SK-N-SH treated with all-trans-retinoic acid at 6 μM for 48 hours (cell line): ENCODE results near the gene DLAT.

ENCODE experiments used
- ATAC-seq: fragments of 200-7000 bp; cut with Tn5 transposase; 3 replicates; pipeline ENCODE4 v1.9.1; 2020; ENCODE audit warnings: mild to moderate bottlenecking, moderate library complexity
- ARNTL ChIP-seq: fragments of 450-650 bp; formaldehyde crosslinking; IDR thresholded peaks from 2 replicates; pipeline ENCODE4 v1.5.0; 2020; ENCODE audit warnings: low read depth, mild to moderate bottlenecking, moderate library complexity, borderline replicate concordance
- BACH2 ChIP-seq: fragments of 250-450 bp; sonication (Bioruptor Pico); IDR thresholded peaks from 2 replicates; pipeline ENCODE4 v1.9.0; 2021; ENCODE audit warnings: mild to moderate bottlenecking, borderline replicate concordance
- CSDC2 ChIP-seq: fragments of 250-450 bp; sonication (Bioruptor Pico); IDR thresholded peaks from 2 replicates; pipeline ENCODE4 v1.5.0; 2020; ENCODE audit warnings: mild to moderate bottlenecking, moderate library complexity
- ESRRG ChIP-seq: fragments of 250-450 bp; sonication (Bioruptor Pico); IDR thresholded peaks from 2 replicates; pipeline ENCODE4 v1.6.1; 2021; ENCODE audit warnings: mild to moderate bottlenecking
- GLIS3 ChIP-seq: fragments of 250-450 bp; sonication (Bioruptor Pico); IDR thresholded peaks from 2 replicates; pipeline ENCODE4 v1.5.0; 2020; ENCODE audit warnings: mild to moderate bottlenecking, moderate library complexity
- ISL1 ChIP-seq: fragments of 250-450 bp; sonication (Bioruptor Pico); IDR thresholded peaks from 2 replicates; pipeline ENCODE4 v2.1.2; 2022; ENCODE audit warnings: mild to moderate bottlenecking, moderate library complexity
- SNAI2 ChIP-seq: fragments of 250-450 bp; sonication (Bioruptor Pico); IDR thresholded peaks from 2 replicates; pipeline ENCODE4 v1.5.0; 2020; ENCODE audit warnings: mild to moderate bottlenecking, moderate library complexity
- TCF4 ChIP-seq: fragments of 250-450 bp; sonication (Bioruptor Pico); IDR thresholded peaks from 2 replicates; pipeline ENCODE4 v1.8.0; 2021; ENCODE audit warnings: mild to moderate bottlenecking, moderate library complexity, borderline replicate concordance
- ZC3H10 ChIP-seq: fragments of 250-450 bp; sonication (Bioruptor Pico); IDR thresholded peaks from 2 replicates; pipeline ENCODE4 v1.5.1; 2021; ENCODE audit warnings: mild to moderate bottlenecking, moderate library complexity
- ZFP30 ChIP-seq: fragments of 450-650 bp; formaldehyde crosslinking; IDR thresholded peaks from 2 replicates; pipeline ENCODE4 v1.5.0; 2022; ENCODE audit warnings: mild to moderate bottlenecking, moderate library complexity
- ZNF565 ChIP-seq: fragments of 450-650 bp; formaldehyde crosslinking; conservative IDR thresholded peaks from 2 replicates; pipeline ENCODE4 v1.5.0; 2020; ENCODE audit warnings: low read depth, mild to moderate bottlenecking, moderate library complexity
- ZNF70 ChIP-seq: fragments of 450-650 bp; formaldehyde crosslinking; IDR thresholded peaks from 2 replicates; pipeline ENCODE4 v1.5.0; 2020; ENCODE audit warnings: mild to moderate bottlenecking, moderate library complexity
- ZNF8 ChIP-seq: fragments of 450-650 bp; formaldehyde crosslinking; IDR thresholded peaks from 2 replicates; pipeline ENCODE4 v1.5.0; 2020; ENCODE audit warnings: mild to moderate bottlenecking, moderate library complexity
- TF ChIP-seq, protein P1 (sequence below): fragments of 250-450 bp; sonication (Bioruptor Pico); IDR thresholded peaks from 2 replicates; pipeline ENCODE4 v1.8.0; 2021; ENCODE audit warnings: low read depth, mild to moderate bottlenecking, moderate library complexity, borderline replicate concordance
- TF ChIP-seq, protein P2 (sequence below): fragments of 250-450 bp; sonication (Bioruptor Pico); IDR thresholded peaks from 2 replicates; pipeline ENCODE4 v1.5.1; 2021; ENCODE audit warnings: mild to moderate bottlenecking, moderate library complexity
- TF ChIP-seq, protein P3 (sequence below): fragments of 250-450 bp; sonication (Bioruptor Pico); IDR thresholded peaks from 2 replicates; pipeline ENCODE4 v1.5.0; 2020; ENCODE audit warnings: mild to moderate bottlenecking, moderate library complexity
- TF ChIP-seq, protein P4 (sequence below): fragments of 250-450 bp; sonication (Bioruptor Pico); IDR thresholded peaks from 2 replicates; pipeline ENCODE4 v1.5.1; 2020; ENCODE audit warnings: low read depth, mild to moderate bottlenecking, moderate library complexity
- TF ChIP-seq, protein P5 (sequence below): fragments of 250-450 bp; sonication (Bioruptor Pico); IDR thresholded peaks from 2 replicates; pipeline ENCODE4 v1.8.0; 2020; ENCODE audit warnings: mild to moderate bottlenecking, moderate library complexity, borderline replicate concordance

The DLAT gene

DNA sequence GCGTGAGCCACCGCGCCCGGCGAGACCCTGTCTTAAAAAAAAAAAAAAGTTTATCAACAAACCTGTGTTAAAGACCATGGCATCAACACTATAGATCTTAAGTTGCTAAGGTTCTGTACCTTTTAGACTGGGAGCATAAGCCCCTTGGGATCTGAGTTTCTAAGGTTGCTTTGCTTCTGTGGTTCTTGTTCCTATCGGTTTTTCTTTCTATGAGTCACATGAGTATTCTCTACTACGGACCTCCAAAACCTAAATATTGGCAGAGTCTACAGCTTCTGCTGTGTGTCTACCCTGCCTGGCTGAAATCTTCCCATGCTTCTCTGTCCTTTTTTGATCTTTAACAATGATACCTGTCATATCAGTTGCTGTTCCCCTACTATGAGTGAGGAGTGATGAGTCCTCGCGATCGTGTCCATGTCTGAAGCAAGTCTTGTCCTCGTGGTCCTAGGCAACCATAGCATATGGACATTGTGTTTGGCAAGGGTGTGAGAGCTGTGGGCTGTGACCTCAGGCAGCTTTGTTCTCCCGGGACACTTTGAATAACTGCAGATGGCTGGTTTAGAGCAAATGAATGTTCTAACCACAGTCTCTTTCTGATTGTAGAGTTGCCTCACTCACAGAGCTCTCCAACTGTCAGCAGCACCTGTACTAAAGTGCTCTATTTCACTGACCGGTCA lies 9.0 kb upstream of the DLAT start:
- TF ChIP-seq, protein P1, sequence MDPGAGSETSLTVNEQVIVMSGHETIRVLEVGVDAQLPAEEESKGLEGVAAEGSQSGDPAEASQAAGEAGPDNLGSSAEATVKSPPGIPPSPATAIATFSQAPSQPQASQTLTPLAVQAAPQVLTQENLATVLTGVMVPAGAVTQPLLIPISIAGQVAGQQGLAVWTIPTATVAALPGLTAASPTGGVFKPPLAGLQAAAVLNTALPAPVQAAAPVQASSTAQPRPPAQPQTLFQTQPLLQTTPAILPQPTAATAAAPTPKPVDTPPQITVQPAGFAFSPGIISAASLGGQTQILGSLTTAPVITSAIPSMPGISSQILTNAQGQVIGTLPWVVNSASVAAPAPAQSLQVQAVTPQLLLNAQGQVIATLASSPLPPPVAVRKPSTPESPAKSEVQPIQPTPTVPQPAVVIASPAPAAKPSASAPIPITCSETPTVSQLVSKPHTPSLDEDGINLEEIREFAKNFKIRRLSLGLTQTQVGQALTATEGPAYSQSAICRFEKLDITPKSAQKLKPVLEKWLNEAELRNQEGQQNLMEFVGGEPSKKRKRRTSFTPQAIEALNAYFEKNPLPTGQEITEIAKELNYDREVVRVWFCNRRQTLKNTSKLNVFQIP: no peak
- TF ChIP-seq, protein P2, sequence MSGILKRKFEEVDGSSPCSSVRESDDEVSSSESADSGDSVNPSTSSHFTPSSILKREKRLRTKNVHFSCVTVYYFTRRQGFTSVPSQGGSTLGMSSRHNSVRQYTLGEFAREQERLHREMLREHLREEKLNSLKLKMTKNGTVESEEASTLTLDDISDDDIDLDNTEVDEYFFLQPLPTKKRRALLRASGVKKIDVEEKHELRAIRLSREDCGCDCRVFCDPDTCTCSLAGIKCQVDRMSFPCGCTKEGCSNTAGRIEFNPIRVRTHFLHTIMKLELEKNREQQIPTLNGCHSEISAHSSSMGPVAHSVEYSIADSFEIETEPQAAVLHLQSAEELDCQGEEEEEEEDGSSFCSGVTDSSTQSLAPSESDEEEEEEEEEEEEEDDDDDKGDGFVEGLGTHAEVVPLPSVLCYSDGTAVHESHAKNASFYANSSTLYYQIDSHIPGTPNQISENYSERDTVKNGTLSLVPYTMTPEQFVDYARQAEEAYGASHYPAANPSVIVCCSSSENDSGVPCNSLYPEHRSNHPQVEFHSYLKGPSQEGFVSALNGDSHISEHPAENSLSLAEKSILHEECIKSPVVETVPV (CRISPR knock-in tag): no peak
- TF ChIP-seq ZNF8 (no peak), TCF4 (CRISPR knock-in tag) (no peak), ARNTL (CRISPR knock-in tag) (no peak), ZNF565 (CRISPR knock-in tag) (no peak)
- TF ChIP-seq, protein P3, sequence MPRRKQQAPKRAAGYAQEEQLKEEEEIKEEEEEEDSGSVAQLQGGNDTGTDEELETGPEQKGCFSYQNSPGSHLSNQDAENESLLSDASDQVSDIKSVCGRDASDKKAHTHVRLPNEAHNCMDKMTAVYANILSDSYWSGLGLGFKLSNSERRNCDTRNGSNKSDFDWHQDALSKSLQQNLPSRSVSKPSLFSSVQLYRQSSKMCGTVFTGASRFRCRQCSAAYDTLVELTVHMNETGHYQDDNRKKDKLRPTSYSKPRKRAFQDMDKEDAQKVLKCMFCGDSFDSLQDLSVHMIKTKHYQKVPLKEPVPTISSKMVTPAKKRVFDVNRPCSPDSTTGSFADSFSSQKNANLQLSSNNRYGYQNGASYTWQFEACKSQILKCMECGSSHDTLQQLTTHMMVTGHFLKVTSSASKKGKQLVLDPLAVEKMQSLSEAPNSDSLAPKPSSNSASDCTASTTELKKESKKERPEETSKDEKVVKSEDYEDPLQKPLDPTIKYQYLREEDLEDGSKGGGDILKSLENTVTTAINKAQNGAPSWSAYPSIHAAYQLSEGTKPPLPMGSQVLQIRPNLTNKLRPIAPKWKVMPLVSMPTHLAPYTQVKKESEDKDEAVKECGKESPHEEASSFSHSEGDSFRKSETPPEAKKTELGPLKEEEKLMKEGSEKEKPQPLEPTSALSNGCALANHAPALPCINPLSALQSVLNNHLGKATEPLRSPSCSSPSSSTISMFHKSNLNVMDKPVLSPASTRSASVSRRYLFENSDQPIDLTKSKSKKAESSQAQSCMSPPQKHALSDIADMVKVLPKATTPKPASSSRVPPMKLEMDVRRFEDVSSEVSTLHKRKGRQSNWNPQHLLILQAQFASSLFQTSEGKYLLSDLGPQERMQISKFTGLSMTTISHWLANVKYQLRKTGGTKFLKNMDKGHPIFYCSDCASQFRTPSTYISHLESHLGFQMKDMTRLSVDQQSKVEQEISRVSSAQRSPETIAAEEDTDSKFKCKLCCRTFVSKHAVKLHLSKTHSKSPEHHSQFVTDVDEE (CRISPR knock-in tag): no peak
- TF ChIP-seq, protein P4, sequence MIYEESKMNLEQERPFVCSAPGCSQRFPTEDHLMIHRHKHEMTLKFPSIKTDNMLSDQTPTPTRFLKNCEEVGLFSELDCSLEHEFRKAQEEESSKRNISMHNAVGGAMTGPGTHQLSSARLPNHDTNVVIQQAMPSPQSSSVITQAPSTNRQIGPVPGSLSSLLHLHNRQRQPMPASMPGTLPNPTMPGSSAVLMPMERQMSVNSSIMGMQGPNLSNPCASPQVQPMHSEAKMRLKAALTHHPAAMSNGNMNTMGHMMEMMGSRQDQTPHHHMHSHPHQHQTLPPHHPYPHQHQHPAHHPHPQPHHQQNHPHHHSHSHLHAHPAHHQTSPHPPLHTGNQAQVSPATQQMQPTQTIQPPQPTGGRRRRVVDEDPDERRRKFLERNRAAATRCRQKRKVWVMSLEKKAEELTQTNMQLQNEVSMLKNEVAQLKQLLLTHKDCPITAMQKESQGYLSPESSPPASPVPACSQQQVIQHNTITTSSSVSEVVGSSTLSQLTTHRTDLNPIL (CRISPR knock-in tag): no peak
- ATAC-seq: no peak

DNA sequence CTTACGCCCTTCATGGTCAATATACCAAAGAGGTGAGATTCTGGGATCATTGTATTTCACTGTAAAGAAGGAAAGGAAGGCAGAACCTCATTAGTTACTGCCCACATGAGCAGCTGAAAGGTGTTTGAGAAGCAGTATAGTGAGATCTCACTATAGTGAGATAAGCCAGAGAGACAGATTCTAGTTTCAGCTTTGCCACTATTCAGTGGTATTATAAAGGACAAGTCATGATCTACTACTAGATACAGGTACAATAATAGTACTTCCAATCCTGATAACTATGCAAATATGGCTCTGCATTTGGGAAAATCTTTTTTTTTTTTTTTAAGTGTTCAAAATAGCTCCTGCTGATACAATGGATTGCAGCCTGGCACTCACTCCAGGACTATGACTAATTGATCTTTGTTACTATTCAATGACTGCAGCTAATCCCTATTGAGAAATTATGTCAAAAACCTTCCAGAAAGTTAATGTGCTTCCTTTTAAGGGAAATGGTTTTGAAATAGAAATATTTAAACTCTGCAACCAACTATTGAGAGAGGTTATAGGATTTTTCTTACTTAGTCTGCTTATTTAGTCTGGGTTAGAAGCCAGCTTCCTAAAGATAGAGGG lies 8.3 kb upstream of the DLAT start:
- TF ChIP-seq ZFP30 (no peak), ESRRG (no peak), ZNF70 (CRISPR knock-in tag) (no peak), GLIS3 (CRISPR knock-in tag) (no peak), SNAI2 (no peak), ISL1 (no peak)
- TF ChIP-seq, protein P3 (CRISPR knock-in tag): no peak
- TF ChIP-seq, protein P5, sequence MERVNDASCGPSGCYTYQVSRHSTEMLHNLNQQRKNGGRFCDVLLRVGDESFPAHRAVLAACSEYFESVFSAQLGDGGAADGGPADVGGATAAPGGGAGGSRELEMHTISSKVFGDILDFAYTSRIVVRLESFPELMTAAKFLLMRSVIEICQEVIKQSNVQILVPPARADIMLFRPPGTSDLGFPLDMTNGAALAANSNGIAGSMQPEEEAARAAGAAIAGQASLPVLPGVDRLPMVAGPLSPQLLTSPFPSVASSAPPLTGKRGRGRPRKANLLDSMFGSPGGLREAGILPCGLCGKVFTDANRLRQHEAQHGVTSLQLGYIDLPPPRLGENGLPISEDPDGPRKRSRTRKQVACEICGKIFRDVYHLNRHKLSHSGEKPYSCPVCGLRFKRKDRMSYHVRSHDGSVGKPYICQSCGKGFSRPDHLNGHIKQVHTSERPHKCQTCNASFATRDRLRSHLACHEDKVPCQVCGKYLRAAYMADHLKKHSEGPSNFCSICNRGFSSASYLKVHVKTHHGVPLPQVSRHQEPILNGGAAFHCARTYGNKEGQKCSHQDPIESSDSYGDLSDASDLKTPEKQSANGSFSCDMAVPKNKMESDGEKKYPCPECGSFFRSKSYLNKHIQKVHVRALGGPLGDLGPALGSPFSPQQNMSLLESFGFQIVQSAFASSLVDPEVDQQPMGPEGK: no peak
- ATAC-seq: no peak

DNA sequence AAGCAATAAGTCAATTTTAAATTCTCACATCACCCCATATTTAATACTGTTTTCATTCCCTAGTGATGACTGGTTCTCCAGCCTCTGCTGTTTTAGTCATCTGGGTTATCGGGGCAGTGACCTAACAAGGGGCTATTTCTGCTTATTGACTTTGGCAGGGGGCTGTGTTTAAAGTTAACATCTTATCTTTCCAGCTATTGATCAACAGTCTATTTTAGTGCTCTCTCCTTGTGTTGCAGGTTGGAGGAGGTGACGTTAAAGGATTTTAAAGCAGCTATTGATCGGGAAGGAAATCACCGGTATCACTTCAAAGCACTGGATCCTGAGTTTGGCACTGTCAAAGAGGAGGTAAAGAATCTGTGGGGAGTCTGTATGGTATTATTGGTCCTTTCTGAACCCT lies 7.7 kb upstream of the DLAT start:
- TF ChIP-seq ARNTL (CRISPR knock-in tag): no peak
- TF ChIP-seq ZC3H10: no peak
- TF ChIP-seq, protein P2 (CRISPR knock-in tag): no peak
- TF ChIP-seq, protein P1: no peak
- TF ChIP-seq, protein P4 (CRISPR knock-in tag): no peak
- TF ChIP-seq SNAI2: no peak
- TF ChIP-seq BACH2 (CRISPR knock-in tag): no peak
- no peak for TF ChIP-seq ISL1
- TF ChIP-seq CSDC2 (CRISPR knock-in tag): no peak
- ATAC-seq: no peak
